CD1c-positive myeloid dendritic cell (primary cell): Measurements from ENCODE around the gene SEC14L5.

ENCODE experiments used
- DNase-seq: peaks from one replicate; pipeline ENCODE4 v3.0.0-alpha.2; 2016; ENCODE audit errors: extremely low spot score

SEC14L5 gene

DNA sequence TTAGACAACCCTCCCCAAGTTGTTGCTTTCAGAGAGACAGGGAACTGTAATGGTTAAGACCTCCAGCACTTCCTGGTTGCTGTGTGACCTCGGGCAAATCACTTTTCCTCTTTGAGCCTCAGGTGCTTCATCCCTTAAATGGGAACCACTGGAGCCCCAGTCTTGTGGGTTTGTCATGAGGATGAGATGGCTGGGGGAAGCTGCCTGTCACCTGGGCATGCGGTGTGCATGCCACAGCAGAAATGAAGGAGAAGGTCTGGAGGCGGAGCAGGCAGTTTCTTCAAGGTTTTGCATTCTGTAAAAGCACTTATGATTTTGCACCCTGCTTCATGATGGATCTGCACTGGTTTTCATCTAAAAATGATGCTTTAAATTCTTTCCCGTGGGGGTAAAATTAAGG is 53.5 kb downstream of the SEC14L5 start:
- DNase-seq: no peak

DNA sequence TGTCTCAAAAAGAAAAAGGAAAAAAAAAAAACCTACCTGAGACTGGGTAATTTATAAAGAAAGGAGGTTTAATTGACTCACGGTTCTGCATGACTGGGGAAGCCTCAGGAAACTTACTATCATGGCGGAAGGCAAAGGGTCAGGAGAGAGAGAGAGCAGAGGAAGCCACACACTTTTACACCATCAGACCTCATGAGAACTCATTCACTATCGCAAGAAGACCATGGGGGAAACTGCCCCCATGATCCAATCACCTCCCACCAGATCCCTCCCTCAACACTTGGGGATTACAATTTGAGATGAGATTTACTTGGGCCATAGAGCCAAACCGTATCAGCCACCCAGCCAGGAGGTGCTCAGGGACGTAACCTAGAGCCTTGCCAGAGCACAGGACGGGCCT is 54.8 kb downstream of the SEC14L5 start:
- no peak for DNase-seq

DNA sequence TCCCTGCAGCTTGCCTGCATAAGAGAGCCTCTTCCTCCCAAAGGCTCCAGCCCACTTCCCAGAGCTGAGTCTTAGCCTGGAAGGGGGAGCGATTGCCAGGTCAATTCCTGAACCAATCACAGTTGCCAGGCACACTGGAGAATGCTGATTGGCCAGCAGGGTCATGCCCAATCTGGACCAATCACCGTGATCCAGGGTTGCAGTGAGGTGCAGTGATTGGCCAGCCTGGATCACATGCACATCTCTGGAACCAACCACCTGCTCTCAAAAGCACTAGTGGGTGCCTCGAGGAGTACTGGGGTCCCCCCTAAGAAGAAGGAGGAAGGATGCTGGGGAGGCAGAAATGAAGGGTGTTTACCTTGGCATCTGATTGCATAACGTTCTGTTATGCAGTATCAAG is 57.2 kb downstream of the SEC14L5 start:
- DNase-seq: no peak

DNA sequence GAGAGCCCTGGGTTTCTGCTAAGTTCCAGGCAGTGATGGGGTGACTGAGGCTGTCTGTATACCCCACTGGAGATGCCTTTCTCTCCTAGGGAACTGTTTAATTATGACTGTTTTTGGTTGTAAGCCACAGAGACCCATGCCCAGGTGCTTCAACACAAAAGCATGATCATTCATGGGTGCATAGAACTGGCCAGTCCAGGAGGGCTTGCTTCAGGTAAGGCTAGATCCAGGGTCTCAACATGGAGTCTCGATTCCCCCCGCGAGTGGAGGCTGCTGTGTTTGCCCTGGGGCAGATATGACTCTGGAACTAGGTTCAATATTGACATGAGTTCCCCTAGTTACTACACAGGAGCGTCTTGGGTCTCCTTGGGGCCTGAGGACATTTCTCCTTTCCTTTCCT is 57.8 kb downstream of the SEC14L5 start:
- no peak for DNase-seq

DNA sequence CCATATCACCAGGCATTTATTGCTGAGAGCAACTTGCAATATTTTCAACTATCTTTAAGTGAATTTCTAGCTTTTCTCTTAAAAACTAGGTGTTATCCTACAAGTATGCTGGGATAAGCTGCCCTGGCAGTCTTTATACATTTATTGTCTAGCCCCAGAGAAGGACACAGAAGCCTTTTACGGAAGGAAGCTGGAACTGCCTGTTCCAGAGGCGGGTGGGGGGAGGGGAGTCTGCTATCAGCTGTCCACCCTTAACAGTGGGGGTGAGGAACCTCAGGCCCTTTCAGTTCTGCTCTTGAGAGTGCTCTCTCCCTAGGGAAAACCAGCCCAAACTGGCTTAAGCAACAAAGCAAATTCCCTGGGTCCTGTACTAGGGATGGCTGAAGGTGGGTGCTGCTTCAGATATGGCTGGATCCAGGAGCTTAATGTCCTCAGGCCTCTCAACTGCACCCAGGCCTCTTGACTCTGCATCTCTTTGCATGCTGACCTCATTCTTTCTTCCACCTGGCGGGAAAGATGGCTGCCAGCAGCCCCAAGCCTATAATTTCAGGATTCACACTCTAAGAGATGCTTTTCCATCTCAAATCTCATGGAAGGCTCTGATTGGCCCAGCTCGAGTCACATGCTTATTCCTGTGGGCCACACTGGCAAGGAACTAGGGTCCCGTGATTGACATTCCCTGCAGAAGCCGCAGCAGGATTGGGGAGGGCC is 59.0 kb downstream of the SEC14L5 start:
- DNase-seq: peak; percentile 45

DNA sequence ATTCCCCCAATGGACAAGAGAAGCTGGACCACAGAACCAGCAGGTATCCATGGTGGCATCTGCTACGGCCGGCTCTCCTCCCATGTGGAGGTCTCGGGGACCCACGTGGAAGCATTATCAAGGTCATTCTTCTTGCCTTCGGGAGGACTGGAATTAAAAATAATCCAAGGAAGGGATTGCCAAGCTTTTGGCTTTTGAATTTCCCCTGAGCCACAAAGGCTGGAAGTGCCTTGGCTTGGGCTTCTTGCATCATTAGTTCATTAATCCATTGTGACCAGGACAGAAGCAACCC is 59.5 kb downstream of the SEC14L5 start:
- DNase-seq: no peak

DNA sequence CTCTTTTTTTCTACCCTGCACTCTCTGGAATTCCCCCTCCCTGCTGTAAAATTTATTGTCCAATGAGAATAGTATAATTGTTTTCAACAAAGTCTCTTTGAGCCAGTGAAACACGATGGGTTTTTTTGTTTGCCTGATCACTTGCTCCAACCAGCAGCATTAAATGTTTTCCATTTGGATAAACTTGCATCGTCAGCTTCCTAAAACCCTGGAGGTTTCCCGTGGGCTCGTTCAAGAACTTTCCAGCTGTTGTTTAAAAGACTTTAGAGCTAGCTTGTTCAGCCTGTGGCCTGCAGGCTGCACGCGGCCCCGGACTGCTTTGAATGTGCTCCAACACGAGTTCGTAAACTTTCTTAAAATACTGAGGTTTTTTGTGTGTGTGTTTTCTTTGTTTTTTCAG is 60.7 kb downstream of the SEC14L5 start:
- DNase-seq: no peak

DNA sequence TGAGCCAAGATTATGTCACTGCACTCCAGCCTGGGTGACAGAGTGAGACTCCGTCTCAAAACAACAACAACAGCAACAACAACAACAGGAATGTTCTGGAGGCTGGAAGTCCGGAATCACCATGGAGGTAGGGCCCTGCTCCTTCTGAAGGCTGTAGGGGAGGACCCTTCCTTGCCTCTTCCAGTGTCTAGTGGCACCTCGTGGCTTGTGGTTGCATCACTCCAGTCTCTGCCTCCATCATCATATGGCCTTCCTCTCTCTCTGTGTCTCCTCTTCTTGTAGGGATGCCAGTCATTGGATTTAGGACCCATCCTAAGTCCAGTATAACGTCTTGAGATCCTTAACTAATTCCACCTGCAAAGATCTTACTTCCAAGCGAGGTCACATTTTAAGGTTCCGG is 61.6 kb downstream of the SEC14L5 start:
- DNase-seq: peak; percentile 43

DNA sequence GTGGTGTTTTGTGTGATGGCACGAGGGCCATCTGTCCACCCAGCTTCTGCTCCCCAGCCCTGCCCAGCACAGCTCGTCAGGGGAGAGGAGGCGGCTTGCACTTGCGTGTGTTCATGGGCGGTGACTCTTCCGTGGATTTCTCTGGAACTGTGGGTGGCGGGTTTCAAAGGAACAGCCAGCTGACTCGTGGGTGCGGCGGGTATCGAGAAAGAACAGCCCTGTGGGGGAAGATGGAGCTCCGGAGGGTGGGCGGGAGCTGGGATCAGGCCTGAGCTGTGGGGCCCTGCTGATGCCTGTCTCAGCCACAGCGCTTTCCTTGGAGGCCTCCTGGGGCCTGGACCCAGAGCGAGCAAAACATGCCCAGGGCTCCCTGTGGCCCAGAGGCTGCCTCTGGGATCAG is 62.4 kb downstream of the SEC14L5 start:
- peak; percentile 92 for DNase-seq

DNA sequence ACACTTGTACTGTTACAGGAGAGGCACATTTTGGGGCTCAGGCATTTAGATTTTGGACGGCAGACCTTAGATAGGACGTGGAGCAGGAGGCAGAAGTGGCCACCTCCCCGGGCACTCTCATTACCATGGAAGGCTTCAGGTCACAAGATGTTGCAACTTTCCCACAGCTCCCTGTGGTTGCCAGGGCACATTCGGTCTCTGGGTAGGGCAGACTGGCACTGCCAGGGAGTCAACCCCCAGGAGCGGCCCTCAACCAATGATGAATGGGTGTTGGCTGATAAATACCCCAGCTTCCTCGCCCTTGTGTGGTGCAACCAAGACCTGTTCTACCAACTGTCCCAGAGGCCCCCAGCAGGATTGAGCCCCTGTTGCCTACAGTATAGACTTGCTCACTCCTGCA is 64.4 kb downstream of the SEC14L5 start:
- peak; percentile 9 for DNase-seq

DNA sequence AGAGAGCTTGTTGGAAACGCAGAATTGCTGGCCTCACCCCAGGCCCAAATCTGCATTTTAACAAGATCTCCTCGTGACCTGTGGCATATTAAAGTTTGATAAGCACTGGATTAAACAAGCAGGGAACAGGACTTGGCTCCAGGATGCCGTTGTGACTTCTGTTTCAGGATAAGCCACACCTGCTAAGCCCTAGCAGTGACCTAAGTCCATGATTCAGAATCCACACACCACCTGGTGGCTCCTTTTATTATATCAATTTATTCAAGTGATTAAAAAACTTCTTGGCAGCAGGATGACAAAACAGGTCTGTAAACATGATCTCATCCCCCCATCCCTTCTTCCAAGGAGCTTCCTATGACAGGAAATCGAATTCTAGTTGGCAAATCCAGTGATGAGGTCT is 66.5 kb downstream of the SEC14L5 start:
- DNase-seq: peak; percentile 19

DNA sequence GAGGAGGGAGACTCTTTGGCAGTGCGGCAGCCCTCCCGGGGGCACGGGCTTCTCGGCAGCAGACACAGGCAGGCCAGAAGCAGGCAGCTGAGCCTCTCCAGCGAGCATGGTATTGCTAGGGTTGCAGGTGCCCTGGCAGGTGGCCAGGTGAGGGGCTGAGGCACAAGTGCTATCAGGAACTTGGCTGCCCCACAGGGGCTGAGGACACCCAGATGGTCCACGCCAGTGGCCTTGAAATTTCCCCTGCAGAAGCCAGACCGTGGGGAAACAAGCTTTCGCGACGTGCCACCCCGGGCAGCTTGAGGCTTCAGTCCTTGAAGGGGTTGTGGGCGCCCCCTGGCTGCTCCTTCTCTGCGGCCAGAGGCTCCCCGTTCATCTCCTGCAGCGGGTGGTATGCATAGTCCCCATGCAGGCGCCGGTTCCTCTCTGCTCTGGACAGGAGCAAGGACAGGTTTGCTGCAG is 67.1 kb downstream of the SEC14L5 start:
- DNase-seq: no peak

DNA sequence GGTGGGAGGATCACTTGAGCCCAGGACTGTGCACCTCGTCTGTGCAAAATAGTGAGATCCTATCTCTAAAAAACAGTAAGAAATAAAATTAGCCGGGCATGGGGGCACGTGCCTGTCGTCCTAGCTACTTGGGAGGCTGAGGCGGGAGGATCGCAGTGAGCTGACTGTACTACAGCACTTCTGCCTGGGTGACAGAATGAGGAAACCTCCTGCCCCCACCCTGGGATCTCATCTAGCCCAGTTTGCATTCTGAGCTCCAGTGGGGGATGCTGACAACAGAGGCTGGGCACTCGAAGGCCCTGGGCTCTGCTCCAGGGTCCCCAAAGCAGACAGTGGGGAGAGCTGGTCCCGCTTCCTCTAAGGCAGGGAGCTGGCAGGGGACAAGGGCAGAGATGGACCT is 68.5 kb downstream of the SEC14L5 start:
- no peak for DNase-seq

DNA sequence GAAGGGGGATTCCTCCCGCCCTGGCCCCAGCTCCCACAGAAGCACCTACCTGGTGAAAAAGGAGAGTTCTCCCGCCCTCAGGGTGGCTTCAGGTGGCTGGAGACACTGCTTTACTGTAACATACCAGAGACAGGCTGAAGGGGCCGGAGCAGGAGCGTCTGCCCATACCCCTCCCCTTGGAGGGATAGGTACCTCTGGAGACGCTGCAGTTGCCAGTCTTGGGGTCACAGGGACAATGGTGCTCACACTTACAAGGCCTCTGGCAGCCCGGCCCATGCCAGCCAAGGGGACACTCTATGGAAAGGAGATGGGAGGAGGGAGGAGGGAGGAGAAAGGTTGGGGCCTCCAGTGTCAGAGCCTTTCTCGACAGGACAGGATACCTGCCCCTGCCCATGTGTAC is 69.0 kb downstream of the SEC14L5 start:
- DNase-seq: no peak

DNA sequence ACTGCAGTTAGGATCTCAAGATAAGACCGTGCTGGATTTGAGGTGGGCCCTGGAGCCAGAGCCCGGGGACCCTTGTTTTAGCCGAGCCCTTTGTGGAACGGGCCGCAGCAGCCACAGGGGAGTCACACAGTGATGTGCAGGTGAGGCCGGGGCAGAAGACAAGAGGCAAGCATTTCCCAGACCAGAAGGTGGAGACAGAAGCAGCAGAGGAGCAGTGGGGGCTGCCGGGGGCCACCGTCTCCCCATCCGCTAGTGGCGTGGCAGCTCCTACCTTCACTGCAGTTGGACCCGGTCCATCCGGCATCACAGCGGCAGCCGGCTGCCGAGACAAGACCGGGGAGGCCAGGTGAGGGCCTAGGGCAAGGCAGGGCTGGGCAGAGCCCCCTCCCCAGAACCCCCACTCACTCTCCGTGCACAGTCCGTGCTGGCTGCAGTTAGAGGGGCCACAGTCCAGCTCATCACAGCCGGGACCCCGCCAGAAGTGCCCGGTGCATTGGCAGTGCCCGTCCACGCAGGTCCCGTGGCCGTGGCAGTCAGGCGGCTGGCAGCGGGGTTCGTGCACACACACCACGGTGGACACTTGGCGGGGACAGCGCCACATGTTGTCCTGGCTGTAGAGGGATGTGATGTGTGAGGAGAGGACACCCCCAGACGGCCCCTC is 69.6 kb downstream of the SEC14L5 start:
- no peak for DNase-seq

DNA sequence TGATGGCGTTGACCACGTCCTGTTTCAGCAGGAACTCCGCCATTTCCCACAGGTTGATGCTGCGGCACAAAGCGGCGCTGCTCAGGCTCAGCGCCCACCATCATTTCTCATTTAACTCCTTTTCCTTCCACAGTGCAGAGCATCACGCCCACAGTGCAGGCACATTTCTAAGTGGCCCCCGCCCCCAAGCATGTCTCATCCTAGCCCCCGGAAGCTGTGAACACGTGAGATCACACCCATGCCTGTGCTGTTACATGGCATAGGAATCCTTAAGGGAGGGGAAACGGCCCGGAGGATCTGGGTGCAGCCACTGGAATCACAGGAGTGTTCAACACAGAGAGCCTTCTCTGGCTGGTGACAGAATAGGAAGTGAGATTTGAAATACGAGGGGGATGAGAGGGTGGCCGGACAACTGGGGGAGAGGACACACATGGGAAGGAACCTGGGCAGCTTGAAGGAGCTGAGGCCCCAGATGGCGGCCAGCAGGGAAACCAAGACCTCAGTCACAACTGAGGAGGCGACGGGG is 70.9 kb downstream of the SEC14L5 start:
- peak; percentile 39 for DNase-seq

DNA sequence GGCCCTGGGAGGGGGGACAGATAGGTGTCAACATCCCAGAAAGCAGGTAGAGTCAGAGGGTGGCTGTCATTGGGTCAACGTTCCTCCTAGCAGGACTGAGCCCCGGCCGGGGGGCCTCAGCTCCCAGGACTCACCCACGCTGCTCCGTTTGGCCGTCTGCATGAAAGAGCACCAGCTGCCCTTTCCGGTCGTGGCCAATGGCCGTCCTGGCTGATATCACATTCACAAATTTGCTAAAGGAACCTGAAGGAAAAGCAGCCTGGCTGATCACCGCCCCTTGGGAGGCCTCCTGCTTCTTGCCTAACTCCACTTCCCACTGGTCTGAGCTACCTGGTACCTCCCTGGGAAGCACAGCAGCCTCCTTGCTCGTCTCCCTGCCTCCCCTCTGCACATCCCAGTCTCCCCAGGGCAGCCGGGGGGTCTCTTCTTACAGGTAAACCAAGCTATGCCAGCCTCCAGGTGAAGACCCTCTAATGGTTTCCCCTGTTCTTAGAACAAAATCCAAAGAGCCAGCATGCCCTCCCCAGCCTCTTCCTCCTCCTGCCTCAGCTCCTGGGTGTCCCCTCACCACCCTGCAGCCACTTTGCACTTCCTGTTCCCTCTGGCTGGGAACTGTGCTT is 72.2 kb downstream of the SEC14L5 start:
- DNase-seq: peak; percentile 46

DNA sequence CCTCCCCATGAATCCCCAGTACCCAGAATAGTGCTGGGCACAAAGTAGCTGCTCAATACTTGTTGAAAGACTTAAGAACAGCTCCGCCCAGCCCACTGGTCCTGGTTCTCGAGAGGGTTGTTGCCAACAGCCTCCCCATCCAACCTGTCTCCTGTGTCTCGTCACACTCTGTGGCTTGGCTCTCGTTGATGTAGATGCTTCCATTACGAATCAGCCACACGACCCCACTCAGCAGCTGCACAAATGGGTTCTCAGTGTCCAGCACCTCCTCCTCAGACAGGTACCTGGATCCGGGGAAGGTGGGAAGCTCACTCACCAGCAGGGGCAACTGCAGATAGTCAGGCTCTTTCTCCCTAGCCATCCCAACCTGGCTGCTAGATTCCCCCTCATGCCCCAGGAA is 73.5 kb downstream of the SEC14L5 start:
- no peak for DNase-seq

DNA sequence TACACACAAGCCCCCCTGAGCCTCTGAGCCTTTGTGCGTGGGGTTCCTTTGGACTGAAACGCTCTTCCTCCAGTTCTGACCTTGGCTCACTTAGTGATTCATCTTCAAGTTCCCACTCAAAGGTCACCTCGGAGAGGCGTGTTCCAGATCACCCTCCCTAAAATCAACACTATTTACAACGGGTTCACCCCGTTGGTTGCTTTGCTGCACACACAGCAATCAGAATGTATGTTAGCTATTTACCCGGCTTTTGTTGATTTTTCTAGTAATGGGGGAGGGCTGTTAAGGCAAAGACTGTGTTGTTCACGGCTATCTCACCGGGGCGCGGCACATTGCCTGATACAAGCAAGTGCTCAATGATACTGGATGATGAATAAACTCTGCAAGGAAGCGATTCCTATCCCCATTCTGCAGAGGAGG is 74.6 kb downstream of the SEC14L5 start:
- DNase-seq: peak; percentile 37

DNA sequence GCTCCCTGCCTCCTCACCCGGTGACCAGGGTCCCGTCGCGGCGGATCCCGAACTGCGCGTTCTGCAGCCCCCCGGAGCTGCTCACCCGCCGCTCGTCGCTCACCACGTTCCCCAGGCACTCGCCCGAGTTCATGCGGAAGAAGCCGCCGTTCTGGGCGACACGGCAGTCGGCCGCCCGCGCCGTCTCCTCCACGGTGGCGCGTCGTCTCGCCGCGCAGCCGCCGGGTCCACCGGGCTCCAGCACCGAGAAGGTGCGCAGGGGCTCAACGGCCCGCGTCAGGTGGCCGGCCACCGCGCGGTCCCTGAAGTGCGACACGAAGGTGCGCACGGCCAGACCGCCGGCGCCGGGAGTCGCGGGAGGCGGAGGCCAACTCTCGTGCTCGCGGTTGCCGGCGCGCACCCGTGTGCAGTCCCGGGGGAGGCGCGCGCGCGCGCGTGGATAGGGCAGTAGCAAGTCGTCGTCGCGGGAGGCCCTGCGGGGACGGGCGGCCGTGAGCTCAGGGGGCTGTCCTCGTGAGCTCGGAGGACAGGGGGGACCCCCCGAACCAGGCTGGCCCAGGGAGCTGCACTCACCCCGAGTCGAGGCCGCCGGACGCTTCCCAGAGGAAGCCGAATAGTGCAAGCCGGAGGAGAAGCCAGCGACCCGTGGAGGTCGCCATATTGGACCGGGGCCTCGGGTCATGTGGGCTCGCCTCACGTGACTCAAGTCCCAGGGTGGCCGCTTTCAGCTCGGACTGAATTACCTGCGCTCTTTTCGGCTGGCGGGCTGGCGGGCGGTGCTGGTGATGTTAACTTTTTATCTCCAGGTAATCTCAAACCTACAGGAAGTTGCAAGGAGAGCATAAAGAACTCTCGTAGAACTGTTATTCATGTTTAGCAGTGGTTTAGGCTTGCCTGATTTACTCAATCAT is 75.4 kb downstream of the SEC14L5 start, which contains the start of gene NAGPA:
NAGPA (minus strand) TSS at position 680 of the 911 bp plus-strand sequence; CDS start at position 659, 21 bp downstream.
- DNase-seq: peak; percentile 85

DNA sequence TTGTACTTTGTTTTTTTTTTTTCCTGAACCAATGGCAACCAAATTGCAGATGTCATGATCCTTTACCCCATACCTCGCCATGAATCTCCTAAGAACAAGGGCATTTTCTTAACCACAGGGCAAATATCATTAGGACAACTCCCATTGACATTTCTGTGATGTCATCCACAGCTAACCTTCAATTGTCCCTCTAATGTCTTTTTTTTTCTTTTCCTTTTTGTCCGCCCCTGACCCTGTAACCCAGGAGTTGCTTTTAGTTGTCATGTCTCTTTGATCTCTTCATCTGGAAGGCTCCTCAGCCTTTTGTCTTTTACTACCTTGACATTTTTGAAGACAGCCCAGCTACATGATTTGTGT is 76.0 kb downstream of the SEC14L5 start:
- no peak for DNase-seq

DNA sequence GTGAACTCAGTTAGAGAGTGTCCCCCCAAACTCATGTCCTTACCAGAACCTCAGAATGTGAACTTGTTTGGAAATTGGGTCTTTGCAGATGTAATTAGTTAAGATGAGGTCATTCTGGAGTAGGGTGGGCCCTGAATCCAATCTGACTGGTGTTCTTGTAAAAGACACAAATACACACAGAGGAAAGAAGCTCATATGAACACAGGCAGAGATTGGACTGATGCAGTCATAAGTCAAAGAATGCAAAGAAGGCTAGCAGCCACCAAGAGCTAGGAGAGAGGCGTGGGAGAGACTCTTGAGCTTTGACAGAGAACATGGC is 77.7 kb downstream of the SEC14L5 start:
- DNase-seq: no peak
